K562 (cell line): Measurements from ENCODE around the gene SYNPO2. TPM values are rescaled to one million over a fixed set of nuclear protein-coding genes. Genes with fewer than 3 reads are reported as not detected.
A peak's percentile ranks its signal among the peaks of the same experiment; 100 is the strongest.

Experiments
- ATAC-seq: fragments of 200-7000 bp; cut with Tn5 transposase; 3 replicates; pipeline ENCODE4 v1.9.1; 2020; ENCODE audit warnings: moderate library complexity
- BruUV-seq: library from RNA; stranded (reverse); fragments of 400-500 nt; replicated peaks from 2 replicates; lab custom pipeline; 2021; lab: Mats Ljungman, UMichigan
- CTCF ChIA-PET: fragments of 300-600 bp; formaldehyde crosslinking; extraction: SDS; loops from one replicate; lab custom pipeline; 2021; ENCODE audit warnings: low intra/inter-chr PET ratio; lab: Yijun Ruan, JAX
- POLR2A ChIA-PET: fragments of 300-600, 350-650 bp; sonication (Branson Sonifier 250); formaldehyde crosslinking; extraction: SDS; loops from one replicate; lab custom pipeline; 2021; ENCODE audit warnings: antibody characterized with exemption, inconsistent platforms; lab: Yijun Ruan, JAX
- DNase-seq, 4 experiments: peaks; one replicate each; pipeline versions ENCODE4 v3.0.0 to v3.0.0-alpha.2; 2011 to 2018; ENCODE audit warnings: low spot score in 3 of 4, mixed read lengths in 3 of 4; ENCODE audit errors: extremely low read depth in 1 of 4
- FAIRE-seq: peaks from 2 replicates; lab custom pipeline; 2011; peaks lifted over from hg19 to GRCh38; lab: Jason Lieb, UNC
- H2AFZ ChIP-seq: 2 replicates; pipeline ENCODE4 v1.6.0; 2011; ENCODE audit warnings: low read depth, low read length, control low read depth, inconsistent platforms
- H3K27ac ChIP-seq: fragments of 200-600 bp; 3 replicates; pipeline ENCODE4 v1.8.0; 2011; ENCODE audit warnings: low read depth, mild to moderate bottlenecking, control low read depth, inconsistent platforms, low read length, moderate library complexity, mixed read lengths; ENCODE audit errors: extremely low read depth
- H3K27me3 ChIP-seq, 2 experiments: fragments of 300-600 bp in 1 of 2; 2 replicates in 1 of 2; 3 replicates in 1 of 2; pipeline versions ENCODE4 v1.6.0 to v1.8.0; 2011; ENCODE audit warnings: inconsistent platforms in 2 of 2, low read length in 2 of 2, mild to moderate bottlenecking in 1 of 2, mixed read lengths in 1 of 2, moderate library complexity in 1 of 2; ENCODE audit not compliant: control insufficient read depth in 2 of 2, insufficient read depth in 2 of 2
- H3K36me3 ChIP-seq: fragments of 300-600 bp; 3 replicates; pipeline ENCODE4 v1.8.0; 2011; ENCODE audit warnings: mild to moderate bottlenecking, low read length, inconsistent platforms; ENCODE audit not compliant: control insufficient read depth, insufficient read depth
- H3K4me1 ChIP-seq, 2 experiments: fragments of 200-600 bp in 1 of 2; replicated peaks in 1 of 2; 2 replicates in 1 of 2; 3 replicates in 1 of 2; pipeline versions ENCODE4 v1.5.1 to v1.8.0; 2011; ENCODE audit warnings: inconsistent platforms in 2 of 2, low read length in 2 of 2, mild to moderate bottlenecking in 1 of 2, mixed read lengths in 1 of 2, moderate library complexity in 1 of 2; ENCODE audit not compliant: control insufficient read depth in 2 of 2, insufficient read depth in 2 of 2
- H3K4me2 ChIP-seq: 2 replicates; pipeline ENCODE4 v1.6.1; 2011; ENCODE audit warnings: low read length, control low read depth, inconsistent platforms, mixed read lengths; ENCODE audit not compliant: insufficient read depth
- H3K4me3 ChIP-seq: fragments of 200-600 bp; sonication (generic), shearing (Covaris generic); 2 replicates; pipeline ENCODE4 v1.5.1; 2016; ENCODE audit warnings: control low read depth, inconsistent platforms
- H3K79me2 ChIP-seq: fragments of 200-600 bp; 3 replicates; pipeline ENCODE4 v1.8.0; 2011; ENCODE audit warnings: low read length, inconsistent platforms; ENCODE audit not compliant: control insufficient read depth, insufficient read depth
- H3K9ac ChIP-seq, 2 experiments: 2 replicates each; pipeline versions ENCODE4 v1.6.0 to v1.6.1; 2011; ENCODE audit warnings: low read depth in 2 of 2, low read length in 2 of 2, control low read depth in 1 of 2, inconsistent platforms in 1 of 2, mild to moderate bottlenecking in 1 of 2, mixed read lengths in 1 of 2; ENCODE audit not compliant: insufficient read depth in 1 of 2
- H3K9me1 ChIP-seq: one replicate; pipeline ENCODE4 v1.6.0; 2011; ENCODE audit warnings: inconsistent platforms, mild to moderate bottlenecking, low read length, moderate library complexity; ENCODE audit not compliant: control insufficient read depth, insufficient read depth
- H3K9me3 ChIP-seq: replicated peaks from 2 replicates; pipeline ENCODE4 v1.5.1; 2011; ENCODE audit warnings: low read depth, low read length, inconsistent platforms; ENCODE audit not compliant: control insufficient read depth, insufficient read depth
- H4K20me1 ChIP-seq: replicated peaks from 2 replicates; pipeline ENCODE4 v1.6.1; 2011; ENCODE audit warnings: low read length, inconsistent platforms, mixed read lengths; ENCODE audit not compliant: control insufficient read depth, insufficient read depth
- BCL6 ChIP-seq: fragments of 250-450 bp; sonication (Bioruptor Pico); IDR thresholded peaks from 2 replicates; pipeline ENCODE4 v1.4.0; 2020
- SMARCB1 ChIP-seq: IDR thresholded peaks from 2 replicates; pipeline ENCODE4 v1.6.1; 2011; ENCODE audit warnings: improper control_type of control experiment, low read depth; ENCODE audit not compliant: insufficient read length
- ZNF316 ChIP-seq: fragments of 450-650 bp; IDR thresholded peaks from 2 replicates; pipeline ENCODE4 v1.6.1; 2016
- WGBS: fragments of 100-300 bp; shearing (Covaris generic); methylation state at CpG from one replicate; pipeline ENCODE4 v1.1.6; 2016; ENCODE audit warnings: low coverage, mixed read lengths; ENCODE audit not compliant: insufficient coverage; ENCODE audit errors: missing lambda C conversion rate; 5-methylcytosine and 5-hydroxymethylcytosine counted together
- in situ Hi-C: fragments of 300-500 bp; cut with MboI; formaldehyde crosslinking; loops from 4 replicates; pipeline ENCODE4 v1.15.0; 2018; ENCODE audit warnings: inconsistent platforms, mixed read lengths
- intact Hi-C: fragments of 100-400 bp; cut with micrococcal nuclease; formaldehyde crosslinking; loops from 2 replicates; pipeline ENCODE4 v1.14.2; 2022
- polyA plus RNA-seq, 8 experiments: library from polyadenylated mRNA; depleted of rRNA in 4 of 8; stranded (reverse) in 5 of 8; unstranded in 3 of 8; fragments of >200 nt; fragmentation: Nextera tagmentation in 2 of 8; fragmentation: Illumina TruSeq in 1 of 8; extraction: Ambion mirVana in 2 of 8; extraction: Trizol in 1 of 8; gene quantifications; 2 replicates each; pipeline versions ENCODE4 v1.2.1 to v1.2.3, GENCODE V29; 2011 to 2014; ENCODE audit warnings: inconsistent platforms in 1 of 8, missing spikeins in 1 of 8
- total RNA-seq, 7 experiments: library from RNA; depleted of rRNA in 6 of 7; stranded (reverse); fragments of >200 nt in 6 of 7; fragmentation: Illumina TruSeq in 2 of 7; extraction: Trizol in 2 of 7; gene quantifications; 2 replicates each; pipeline versions ENCODE4 v1.2.1 to v1.2.3, GENCODE V29; 2011 to 2021; ENCODE audit warnings: low replicate concordance in 1 of 7
- TF ChIP-seq, protein P1 (sequence below): fragments of 250-450 bp; sonication (Bioruptor Pico); IDR thresholded peaks from 2 replicates; pipeline ENCODE4 v1.4.0; 2020

The SYNPO2 gene
- total and polyA plus RNA-seq, 9 of the 15 experiments (the other 6 are each of a cell fraction or from before 2014, with no cell fraction given): 0.03 to 0.18 TPM; not detected in 7

DNA sequence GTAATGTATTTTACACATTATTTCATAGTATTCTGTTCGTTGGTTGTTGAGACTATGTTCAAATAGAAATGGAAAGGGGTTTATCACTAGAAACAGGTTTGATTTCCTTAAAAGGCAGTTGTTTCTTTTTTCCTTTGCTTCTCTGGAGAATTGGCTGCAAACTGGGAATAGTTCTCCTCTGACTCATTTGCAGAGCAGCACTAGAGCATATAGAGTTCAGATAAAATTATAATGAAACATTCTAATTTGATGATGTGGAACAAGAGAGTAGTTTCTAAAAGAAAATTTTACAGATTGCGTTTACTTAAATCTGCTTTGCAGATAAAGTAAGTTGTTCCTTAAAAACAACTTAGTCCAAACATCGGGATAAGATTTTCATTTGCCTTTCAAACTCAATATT is 29.7 kb downstream of the SYNPO2 start (continued):
- TF ChIP-seq, protein P1, sequence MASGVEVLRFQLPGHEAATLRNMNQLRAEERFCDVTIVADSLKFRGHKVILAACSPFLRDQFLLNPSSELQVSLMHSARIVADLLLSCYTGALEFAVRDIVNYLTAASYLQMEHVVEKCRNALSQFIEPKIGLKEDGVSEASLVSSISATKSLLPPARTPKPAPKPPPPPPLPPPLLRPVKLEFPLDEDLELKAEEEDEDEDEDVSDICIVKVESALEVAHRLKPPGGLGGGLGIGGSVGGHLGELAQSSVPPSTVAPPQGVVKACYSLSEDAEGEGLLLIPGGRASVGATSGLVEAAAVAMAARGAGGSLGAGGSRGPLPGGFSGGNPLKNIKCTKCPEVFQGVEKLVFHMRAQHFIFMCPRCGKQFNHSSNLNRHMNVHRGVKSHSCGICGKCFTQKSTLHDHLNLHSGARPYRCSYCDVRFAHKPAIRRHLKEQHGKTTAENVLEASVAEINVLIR (CRISPR knock-in tag): no peak

DNA sequence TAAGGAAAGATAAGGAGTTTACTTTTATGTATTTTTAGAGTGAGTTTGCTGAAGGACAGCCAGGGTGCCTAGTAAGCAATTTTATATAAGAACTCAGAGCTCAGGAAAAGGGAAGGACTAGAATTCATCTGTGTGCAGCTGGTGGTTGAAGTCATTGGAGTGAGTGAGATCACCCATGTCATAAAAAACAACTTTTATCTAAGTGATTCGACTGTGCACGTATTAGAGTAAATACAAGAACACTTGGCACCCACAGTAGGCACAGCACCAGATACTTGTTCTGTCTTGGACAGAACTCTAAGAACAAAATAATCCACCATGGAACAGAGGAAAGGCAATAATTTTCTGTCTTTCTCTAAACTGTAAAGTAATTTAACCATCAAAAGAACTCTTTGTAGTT is 31.6 kb downstream of the SYNPO2 start:
- Histone ChIP-seq H3K4me3 (no peak overlapping the region), H3K27ac (no peak overlapping the region), H3K27me3 (no peaks in the 10 kb centered on the region), H3K9me1 (no peaks in the 10 kb centered on the region), H4K20me1 (no peaks in the 10 kb centered on the region), H3K79me2 (no peaks in the 10 kb centered on the region), H3K4me2 (no peak overlapping the region), H3K36me3 (no peaks in the 10 kb centered on the region), H3K4me1 (no peaks in the 10 kb centered on the region), H3K9ac (no peak overlapping the region), H2AFZ (no peak overlapping the region), H3K9me3 (no peaks in the 10 kb centered on the region)
- TF ChIP-seq ZNF316 (peak; percentile 7; the same call in 1 of the 2 replicates), BCL6 (CRISPR knock-in tag) (no peak), SMARCB1 (no peak)
- DNase-seq (no peak), FAIRE-seq (no peak), ATAC-seq (no peak)
- in situ Hi-C loops: no loop called here
- POLR2A ChIA-PET: interaction anchor here (0.6 kb wide), 1 partner anchor 175 kb away, joined by 3 read pairs; no protein-coding TSS in a partner anchor
- intact Hi-C loops: no loop called here
- CTCF ChIA-PET: no interaction called here
- BruUV-seq: no TSS peak
- WGBS: 4% methylated on average over 2 of the region's 2 CpGs
